Measurements from ENCODE around the gene THTPA.

The THTPA gene

GRCh38 chr14:23555882-23556699, at the start of gene THTPA:
Gene THTPA (plus strand): TSS chr14:23556271. CDS start chr14:23556758, 487 bp downstream.
- peak; percentile 91 for DNase-seq

GRCh38 chr14:23512156-23512555, 43.9 kb upstream of the THTPA start:
- DNase-seq: peak; percentile 28

GRCh38 chr14:23513005-23513817, 42.9 kb upstream of the THTPA start:
- DNase-seq: peak; percentile 90

- DNase-seq: peak; percentile 56
Measured at GRCh38 chr14:23513818-23514643, 42.0 kb upstream of the THTPA start.

GRCh38 chr14:23514644-23514957, 41.5 kb upstream of the THTPA start:
- DNase-seq: no peak

GRCh38 chr14:23517650-23518326, 38.3 kb upstream of the THTPA start:
- no peak for DNase-seq

GRCh38 chr14:23518709-23519108, 37.4 kb upstream of the THTPA start:
- DNase-seq: no peak

GRCh38 chr14:23520899-23521533, 35.1 kb upstream of the THTPA start:
- peak; percentile 26 for DNase-seq

- no peak for DNase-seq
Measured at GRCh38 chr14:23521785-23522640, 34.1 kb upstream of the THTPA start.

GRCh38 chr14:23522643-23523198, 33.4 kb upstream of the THTPA start:
- DNase-seq: no peak

GRCh38 chr14:23523229-23524016, 32.6 kb upstream of the THTPA start:
- no peak for DNase-seq

GRCh38 chr14:23524954-23525353, 31.1 kb upstream of the THTPA start:
- no peak for DNase-seq

GRCh38 chr14:23525611-23526010, 30.5 kb upstream of the THTPA start:
- no peak for DNase-seq

GRCh38 chr14:23528555-23528954, 27.5 kb upstream of the THTPA start:
- no peak for DNase-seq

- no peak for DNase-seq
Measured at GRCh38 chr14:23529016-23529415, 27.1 kb upstream of the THTPA start.

- no peak for DNase-seq
Measured at GRCh38 chr14:23530375-23531055, 25.6 kb upstream of the THTPA start.

GRCh38 chr14:23531391-23531790, 24.7 kb upstream of the THTPA start:
- no peak for DNase-seq

- DNase-seq: no peak
Measured at GRCh38 chr14:23532658-23533057, 23.4 kb upstream of the THTPA start.
